SH-SY5Y (cell line): Measurements from ENCODE around the gene TBCCD1.

Experiments used
- GATA2 ChIP-seq: IDR thresholded peaks from 2 replicates; pipeline ENCODE4 v1.6.1; 2011; ENCODE audit warnings: mild to moderate bottlenecking, low read depth, low read length
- GATA3 ChIP-seq: IDR thresholded peaks from 2 replicates; pipeline ENCODE4 v1.6.1; 2011; ENCODE audit warnings: low read depth, mild to moderate bottlenecking, low read length, moderate library complexity

DNA sequence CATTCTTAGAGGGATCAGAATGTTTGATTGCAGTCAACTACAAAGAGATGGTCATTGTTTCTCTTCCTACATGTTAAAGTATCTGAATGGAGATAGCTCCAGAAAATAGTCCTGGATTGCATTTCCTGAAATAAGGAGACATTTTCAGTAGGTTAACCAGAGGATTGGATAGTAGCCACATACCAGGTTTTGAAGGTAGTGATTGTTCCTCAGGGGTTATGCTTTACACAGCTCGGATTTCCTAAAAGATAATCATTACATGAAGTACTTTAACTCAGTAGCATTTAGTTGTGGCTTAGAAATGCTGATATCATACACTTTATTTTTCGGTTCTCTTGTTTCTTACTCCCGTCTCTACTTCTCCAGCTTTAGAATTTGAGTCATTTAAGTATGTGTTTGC is 13.6 kb upstream of the TBCCD1 start:
- TF ChIP-seq GATA2 (no peak), GATA3 (no peak)
